ENCODE measurements around the gene GLG1. TPM values are rescaled to one million over a fixed set of nuclear protein-coding genes. Genes with fewer than 3 reads are reported as not detected.

Gene GLG1
- total RNA-seq, 4 donors from 2014 or later: 53.0 to 272 (median 127) TPM

DNA sequence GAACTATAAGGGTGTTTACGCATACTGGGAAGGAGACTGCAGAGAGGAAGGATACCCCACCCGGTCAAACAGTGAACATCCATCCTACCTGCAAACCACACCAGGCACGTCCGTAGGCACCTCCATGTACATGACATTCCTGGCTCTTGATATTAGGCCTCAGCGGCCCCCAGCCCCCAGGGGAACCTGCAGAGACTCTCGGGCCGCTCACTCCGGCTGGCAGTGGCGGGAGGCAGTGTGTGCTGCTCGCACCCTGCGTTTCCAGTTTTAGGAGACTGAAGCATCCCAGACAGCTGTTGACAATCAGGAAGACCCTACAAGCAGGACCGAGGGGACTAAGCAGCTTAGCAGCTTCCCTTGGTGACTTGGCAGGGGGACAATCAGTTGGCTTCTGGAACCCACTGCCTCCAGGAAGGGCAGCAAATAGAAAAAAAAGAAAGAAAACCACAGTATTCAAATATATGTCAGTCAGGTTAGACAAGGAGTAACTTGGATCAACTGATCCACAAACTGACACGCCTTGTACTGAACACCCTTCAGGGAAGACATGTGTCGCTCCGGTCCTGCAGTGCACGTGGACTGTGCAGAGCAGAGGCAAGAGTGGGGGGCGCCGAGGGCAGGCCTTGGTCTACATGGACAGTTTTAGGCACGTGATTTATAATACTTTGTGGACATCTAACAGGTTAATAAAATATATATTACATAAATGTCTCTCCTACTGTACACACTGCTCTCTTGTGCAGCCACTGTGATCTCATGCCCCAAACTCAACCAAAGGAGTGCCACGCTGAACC lies 155.8 kb downstream of the GLG1 start:
- Histone ChIP-seq H3K36me3 (no peaks in the 10 kb centered on the region), H3K4me3 (no peak overlapping the region), H3K27me3 (no peaks in the 10 kb centered on the region), H3K9me3 (no peaks in the 10 kb centered on the region), H3K4me1 (peaks cover 0 to 3% of the 10 kb centered on the region in 2 donors), H3K27ac (peak overlapping the region; percentile 77 to 81)
- intact Hi-C loops (cut with DNase I; ENCODE audit: low total_unique reads): no loop called here
- DNase-seq: no peak
- TF ChIP-seq POLR2A (IDR thresholded peaks at IDR 0.05): no peak
- TF ChIP-seq, protein P1, sequence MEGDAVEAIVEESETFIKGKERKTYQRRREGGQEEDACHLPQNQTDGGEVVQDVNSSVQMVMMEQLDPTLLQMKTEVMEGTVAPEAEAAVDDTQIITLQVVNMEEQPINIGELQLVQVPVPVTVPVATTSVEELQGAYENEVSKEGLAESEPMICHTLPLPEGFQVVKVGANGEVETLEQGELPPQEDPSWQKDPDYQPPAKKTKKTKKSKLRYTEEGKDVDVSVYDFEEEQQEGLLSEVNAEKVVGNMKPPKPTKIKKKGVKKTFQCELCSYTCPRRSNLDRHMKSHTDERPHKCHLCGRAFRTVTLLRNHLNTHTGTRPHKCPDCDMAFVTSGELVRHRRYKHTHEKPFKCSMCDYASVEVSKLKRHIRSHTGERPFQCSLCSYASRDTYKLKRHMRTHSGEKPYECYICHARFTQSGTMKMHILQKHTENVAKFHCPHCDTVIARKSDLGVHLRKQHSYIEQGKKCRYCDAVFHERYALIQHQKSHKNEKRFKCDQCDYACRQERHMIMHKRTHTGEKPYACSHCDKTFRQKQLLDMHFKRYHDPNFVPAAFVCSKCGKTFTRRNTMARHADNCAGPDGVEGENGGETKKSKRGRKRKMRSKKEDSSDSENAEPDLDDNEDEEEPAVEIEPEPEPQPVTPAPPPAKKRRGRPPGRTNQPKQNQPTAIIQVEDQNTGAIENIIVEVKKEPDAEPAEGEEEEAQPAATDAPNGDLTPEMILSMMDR (IDR thresholded peaks at IDR 0.05): no peak

DNA sequence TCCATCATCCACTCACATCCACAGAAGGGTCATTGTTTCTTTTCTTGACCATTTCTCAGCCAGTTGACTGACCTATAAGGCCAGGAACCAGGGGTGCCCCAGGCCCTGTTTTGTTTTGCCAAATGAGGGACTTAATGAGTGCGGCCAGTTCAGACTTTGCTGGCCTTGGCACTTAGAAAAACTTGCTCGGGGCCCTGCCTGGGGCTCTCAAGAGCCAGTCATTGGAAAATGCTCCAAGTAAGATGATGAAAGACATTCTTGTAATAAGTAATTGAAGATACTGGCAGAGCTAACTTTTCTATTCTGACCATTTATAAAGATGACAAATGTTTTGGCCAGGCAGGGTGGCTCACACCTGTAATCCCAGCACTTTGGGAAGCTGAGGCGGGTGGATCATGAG lies 156.7 kb downstream of the GLG1 start:
- Histone ChIP-seq H3K27me3 (no peaks in the 10 kb centered on the region), H3K4me3 (no peak overlapping the region), H3K4me1 (peaks cover 0 to 3% of the 10 kb centered on the region in 2 donors), H3K9me3 (no peaks in the 10 kb centered on the region), H3K27ac (peak overlapping the region; percentile 77 to 81), H3K36me3 (no peaks in the 10 kb centered on the region)
- DNase-seq: no peak
- no peak for TF ChIP-seq POLR2A (IDR thresholded peaks at IDR 0.05)
- TF ChIP-seq, protein P1 (IDR thresholded peaks at IDR 0.05): no peak
- intact Hi-C loops (cut with DNase I; ENCODE audit: low total_unique reads): no loop called here

DNA sequence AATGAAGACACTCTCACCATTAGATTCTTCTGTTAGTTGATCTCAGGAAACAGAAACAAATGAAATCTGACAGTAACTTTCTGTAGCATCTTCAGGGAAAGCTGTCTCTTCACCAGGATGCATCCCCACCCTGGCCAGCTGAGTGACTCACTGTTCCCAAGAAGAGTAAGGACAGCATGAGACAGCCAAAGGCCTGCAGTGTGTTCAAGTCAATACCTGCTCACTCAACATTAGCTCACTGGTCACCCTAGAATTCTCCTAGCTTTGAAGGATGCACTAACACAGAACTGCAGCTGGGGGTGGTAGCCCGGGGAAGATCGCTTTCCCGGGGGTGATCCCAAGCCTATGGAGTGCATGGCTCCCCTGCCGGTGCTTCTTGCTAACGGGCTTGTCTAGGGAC lies 157.4 kb downstream of the GLG1 start:
- Histone ChIP-seq H3K27ac (peak overlapping the region; percentile 77 to 81), H3K9me3 (no peaks in the 10 kb centered on the region), H3K4me1 (peaks cover 0 to 3% of the 10 kb centered on the region in 2 donors), H3K36me3 (no peaks in the 10 kb centered on the region), H3K4me3 (no peak overlapping the region), H3K27me3 (no peaks in the 10 kb centered on the region)
- intact Hi-C loops (cut with DNase I; ENCODE audit: low total_unique reads): no loop called here
- peak; percentile 31 to 37 for DNase-seq
- TF ChIP-seq, protein P1 (IDR thresholded peaks at IDR 0.05): no peak
- no peak for TF ChIP-seq POLR2A (IDR thresholded peaks at IDR 0.05)

DNA sequence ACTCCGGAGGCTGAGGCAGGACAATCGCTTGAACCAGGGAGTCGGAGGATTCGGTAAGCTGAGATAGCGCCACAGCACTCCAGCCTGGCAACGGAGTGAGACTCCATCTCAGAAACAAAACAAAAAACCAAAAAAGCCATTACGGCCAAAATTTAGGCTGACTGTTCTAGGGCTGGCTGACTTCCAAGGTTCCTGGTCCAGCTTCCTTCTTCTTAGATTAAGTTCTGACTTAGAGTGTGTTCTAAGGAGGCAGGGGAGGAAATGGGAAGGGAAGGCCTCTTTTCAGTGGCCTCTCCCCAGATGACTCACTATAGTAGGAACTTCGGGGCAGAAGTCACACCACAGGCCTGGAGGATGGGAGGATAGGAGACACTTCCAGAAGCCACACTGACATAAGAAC lies 157.9 kb downstream of the GLG1 start:
- H3K4me3 ChIP-seq: no peak overlapping the region
- no peaks in the 10 kb centered on the region for H3K27me3 ChIP-seq
- intact Hi-C loops (cut with DNase I; ENCODE audit: low total_unique reads): no loop called here
- peak overlapping the region; percentile 77 to 81 for H3K27ac ChIP-seq
- no peaks in the 10 kb centered on the region for H3K36me3 ChIP-seq
- H3K4me1 ChIP-seq: peaks cover 0 to 3% of the 10 kb centered on the region in 2 donors
- H3K9me3 ChIP-seq: no peaks in the 10 kb centered on the region
- DNase-seq: peak; percentile 70 to 78
- TF ChIP-seq POLR2A (IDR thresholded peaks at IDR 0.05): no peak
- TF ChIP-seq, protein P1 (IDR thresholded peaks at IDR 0.05): no peak

DNA sequence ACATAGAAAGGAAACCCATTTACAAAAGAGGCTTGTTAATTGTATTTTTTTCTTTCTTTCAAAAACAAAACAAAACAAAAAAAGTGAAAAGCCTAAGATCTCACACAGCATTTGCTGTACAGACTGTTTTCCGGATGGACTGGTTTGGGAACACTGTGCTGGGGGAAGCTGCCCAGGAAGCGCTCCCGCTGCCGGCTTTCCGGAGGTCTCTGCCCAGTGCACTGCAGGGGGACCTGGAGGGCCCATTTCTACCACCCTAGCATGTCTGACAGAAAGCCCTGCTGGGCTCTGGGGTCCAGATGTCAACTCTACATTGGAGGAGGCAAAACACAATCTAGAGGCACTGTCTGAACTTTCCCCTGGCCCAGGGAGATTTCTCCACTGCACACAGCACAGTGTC lies 159.3 kb downstream of the GLG1 start:
- no peak for DNase-seq
- Histone ChIP-seq H3K9me3 (no peaks in the 10 kb centered on the region), H3K27ac (peak overlapping the region in 1 of 2 donors; percentile 81), H3K27me3 (no peaks in the 10 kb centered on the region), H3K4me1 (peaks cover 0 to 3% of the 10 kb centered on the region in 2 donors), H3K4me3 (no peak overlapping the region), H3K36me3 (no peaks in the 10 kb centered on the region)
- TF ChIP-seq, protein P1 (IDR thresholded peaks at IDR 0.05): no peak
- no peak for TF ChIP-seq POLR2A (IDR thresholded peaks at IDR 0.05)
- intact Hi-C loops (cut with DNase I; ENCODE audit: low total_unique reads): no loop called here
